GM18507 (cell line): ENCODE data around the gene SORCS3.

Source experiments
- DNase-seq: peaks from one replicate; pipeline ENCODE4 v3.0.0; 2011; ENCODE audit warnings: low read depth; ENCODE audit not compliant: insufficient read length; ENCODE audit errors: extremely low spot score
- FAIRE-seq: peaks from 2 replicates; lab custom pipeline; 2011; peaks lifted over from hg19 to GRCh38; lab: Jason Lieb, UNC

The SORCS3 gene

GRCh38 chr10:105189463-105189800 lies 548.3 kb downstream of the SORCS3 start:
- FAIRE-seq (no peak), DNase-seq (no peak)

DNA sequence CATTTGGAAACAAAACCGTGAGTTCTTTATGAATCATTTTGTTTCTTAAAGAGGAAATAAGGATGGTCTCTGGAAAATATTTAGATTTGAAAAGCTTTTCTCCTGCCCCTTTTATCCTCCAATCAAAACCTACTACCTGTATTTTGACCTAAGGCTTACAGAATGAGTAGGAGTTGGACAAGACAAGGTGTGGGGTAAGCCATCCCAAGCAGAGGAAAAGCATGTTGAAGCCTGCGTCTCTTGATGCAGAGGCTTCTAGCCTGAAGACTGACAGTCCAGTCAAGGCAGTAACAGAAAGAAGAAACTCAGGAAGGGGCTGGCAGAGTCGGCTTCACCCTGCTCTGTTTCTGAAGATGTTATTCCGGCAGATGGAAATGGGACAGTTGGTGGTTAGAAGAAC lies 551.1 kb downstream of the SORCS3 start:
- FAIRE-seq (no peak), DNase-seq (no peak)

DNA sequence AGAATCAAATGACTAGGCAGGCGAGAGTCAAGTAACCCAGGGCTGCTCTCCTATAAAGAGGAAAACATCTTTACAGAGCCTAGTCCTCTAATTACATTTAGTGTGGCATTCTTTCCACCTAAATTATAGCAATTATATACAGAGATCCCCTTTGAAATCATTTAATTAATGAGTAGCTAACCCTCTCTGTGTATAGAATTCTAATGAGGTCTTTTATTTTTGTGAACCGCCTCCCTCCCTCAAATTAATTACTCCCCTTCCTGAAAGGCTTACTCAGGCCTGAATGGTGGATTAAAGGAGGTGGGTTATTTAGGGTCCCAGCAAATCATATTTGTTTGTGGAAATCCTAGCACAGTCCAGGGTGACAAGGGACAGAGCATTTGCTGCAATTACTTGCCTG lies 551.8 kb downstream of the SORCS3 start:
- FAIRE-seq (no peak), DNase-seq (no peak)

- FAIRE-seq (no peak), DNase-seq (no peak)
These were observed 554.7 kb downstream of the SORCS3 start for GRCh38 chr10:105195831-105196230.

DNA sequence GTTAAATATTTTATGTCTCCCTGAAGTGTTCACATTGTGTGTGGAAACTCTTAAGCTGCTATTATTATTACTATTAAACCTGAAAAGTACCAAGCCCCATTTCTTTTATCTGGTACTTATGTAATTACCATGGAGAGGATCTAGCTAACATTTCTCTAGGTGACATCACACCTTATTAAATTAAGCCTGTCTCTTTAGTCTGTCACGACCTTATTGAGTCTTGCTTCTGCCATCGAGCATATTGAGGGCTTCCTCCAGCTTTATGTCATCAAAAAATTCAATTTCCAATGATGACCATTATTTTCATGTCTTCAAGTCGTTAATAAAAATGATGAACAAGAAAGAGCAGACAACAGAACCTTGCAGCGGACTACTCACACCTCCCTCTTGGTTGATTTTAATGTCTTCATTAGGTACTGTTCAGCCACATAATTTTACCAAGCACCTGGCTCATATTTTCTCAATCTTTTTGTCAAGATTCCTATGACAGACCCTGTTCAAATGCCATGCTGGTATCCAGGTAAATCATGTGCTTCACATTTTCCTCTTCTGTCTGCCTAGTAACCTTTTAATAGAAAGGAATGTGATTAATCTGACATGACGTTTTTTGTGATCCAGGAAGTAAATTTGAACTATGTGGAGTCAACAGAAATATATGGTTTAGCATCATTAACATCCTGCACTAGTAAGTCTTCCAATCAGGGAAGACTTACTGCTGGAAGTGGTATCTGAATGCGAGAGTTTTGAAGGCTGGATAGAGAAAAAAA lies 556.7 kb downstream of the SORCS3 start:
- DNase-seq, result no peak
- FAIRE-seq, result no peak

DNA sequence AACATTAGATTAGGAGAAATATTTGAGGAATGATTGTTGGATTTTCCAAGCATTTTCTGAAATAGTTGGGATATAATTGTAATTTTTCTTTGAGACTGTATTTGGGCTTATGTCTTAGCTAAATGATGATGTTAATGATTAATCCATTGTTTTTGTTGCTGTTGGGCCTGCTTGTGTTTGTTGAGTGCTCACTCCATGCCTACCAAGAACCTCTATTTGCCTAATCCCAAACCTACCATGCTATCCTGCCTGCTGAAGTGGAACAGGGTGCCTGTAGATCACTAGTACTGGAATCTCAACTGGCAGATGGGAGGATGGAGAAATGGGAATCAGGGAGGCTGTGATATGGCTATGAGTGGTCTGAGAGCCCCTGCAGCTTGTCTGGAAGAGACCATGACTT lies 565.5 kb downstream of the SORCS3 start:
- FAIRE-seq, result no peak

DNA sequence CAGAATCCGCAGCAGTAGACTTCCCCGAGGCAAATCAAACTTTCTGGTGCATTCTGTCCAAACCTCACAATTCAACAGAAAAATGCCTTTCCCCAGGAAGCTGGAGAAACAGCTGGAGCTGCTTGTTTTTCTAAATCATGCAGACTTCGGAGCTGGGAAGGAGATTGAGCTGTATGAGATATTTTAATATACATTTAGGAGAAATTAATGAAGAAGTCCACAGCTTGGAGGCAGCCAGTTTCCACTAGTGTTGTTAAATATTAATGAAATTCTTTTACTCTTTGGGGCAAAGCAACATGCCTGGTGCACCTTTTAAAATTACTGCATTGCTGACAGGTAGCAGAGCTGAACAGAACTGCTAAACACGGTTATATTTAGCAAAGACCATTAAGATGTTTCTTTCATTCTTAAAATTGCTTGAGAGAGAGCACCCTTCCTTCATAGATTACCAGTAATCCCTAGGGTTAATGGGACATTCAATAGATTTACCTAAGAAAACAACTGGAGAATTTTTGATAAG lies 566.4 kb downstream of the SORCS3 start:
- FAIRE-seq, result no peak
- DNase-seq, result no peak

More for the DNA sequence above, 565.5 kb downstream of the SORCS3 start:
- DNase-seq, result no peak

DNA sequence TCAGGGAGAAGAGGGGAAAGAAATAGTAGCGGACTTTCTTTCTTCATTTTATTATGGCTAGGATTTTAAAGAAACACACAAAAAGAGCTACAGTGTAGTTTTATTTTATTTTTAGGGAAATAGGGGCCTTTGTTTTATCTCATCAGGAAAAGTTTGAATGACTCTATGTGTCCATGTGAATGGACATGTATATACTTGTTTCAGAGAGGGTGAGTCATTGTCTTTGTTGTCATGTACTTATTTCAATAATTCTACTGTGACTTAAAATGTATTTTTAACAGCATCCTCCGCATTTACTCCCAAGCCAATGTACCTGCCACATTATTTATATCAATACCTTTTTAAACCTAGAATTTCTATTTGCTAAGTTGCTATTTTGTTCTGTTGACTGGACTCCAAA lies 569.5 kb downstream of the SORCS3 start:
- no peak for FAIRE-seq
- DNase-seq, result no peak

GRCh38 chr10:105237685-105238084 lies 596.6 kb downstream of the SORCS3 start:
- DNase-seq, result no peak
- FAIRE-seq, result no peak

DNA sequence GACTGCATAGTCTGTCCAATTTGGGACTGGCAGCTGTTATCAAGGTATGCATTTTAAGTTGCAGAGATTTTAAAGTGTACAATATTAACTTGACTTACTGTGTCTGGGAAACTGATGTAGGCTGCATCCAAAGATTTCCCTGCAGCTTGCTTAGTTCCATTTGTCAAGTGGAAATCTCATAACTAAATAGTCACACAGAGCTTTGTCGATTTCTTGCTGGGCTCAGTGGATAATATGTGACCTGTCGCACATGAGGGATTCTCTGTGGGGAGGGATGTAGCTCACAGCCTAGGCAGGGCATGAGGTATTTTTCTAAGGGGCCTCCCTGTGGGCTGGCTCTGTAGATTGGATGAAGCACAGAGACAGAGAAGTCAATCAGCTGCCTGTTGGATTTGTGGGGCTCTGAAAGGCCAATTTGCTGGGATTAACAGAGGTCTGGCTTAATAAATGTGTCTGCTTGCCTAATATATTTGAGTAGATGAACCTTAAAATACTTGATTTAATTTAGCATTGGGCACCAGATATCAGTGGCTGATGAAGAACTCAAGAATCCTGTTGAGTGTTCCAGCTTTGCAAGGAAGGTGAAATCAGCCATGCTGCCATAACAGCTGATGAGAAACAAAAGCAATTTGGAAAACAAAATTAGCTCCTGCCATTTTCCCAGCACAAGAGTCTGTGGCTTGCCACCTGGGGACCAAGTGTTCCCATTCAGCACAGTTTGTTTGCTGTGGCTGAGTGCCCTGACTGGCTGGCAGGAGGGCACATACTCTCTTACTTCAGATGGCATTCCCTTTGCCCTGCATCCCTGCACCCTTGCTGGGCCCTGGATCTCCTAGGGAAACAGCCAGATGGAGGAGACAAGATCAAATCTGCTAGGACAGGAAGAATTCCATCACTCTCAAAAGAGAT lies 598.5 kb downstream of the SORCS3 start:
- DNase-seq, result no peak
- no peak for FAIRE-seq

- DNase-seq (no peak), FAIRE-seq (no peak)
These were observed 600.2 kb downstream of the SORCS3 start for GRCh38 chr10:105241254-105241653.

- FAIRE-seq, result no peak
- DNase-seq, result no peak
These were observed 602.3 kb downstream of the SORCS3 start for GRCh38 chr10:105243381-105243780.

- no peak for FAIRE-seq
- no peak for DNase-seq
These were observed 602.7 kb downstream of the SORCS3 start for GRCh38 chr10:105243825-105244224.

DNA sequence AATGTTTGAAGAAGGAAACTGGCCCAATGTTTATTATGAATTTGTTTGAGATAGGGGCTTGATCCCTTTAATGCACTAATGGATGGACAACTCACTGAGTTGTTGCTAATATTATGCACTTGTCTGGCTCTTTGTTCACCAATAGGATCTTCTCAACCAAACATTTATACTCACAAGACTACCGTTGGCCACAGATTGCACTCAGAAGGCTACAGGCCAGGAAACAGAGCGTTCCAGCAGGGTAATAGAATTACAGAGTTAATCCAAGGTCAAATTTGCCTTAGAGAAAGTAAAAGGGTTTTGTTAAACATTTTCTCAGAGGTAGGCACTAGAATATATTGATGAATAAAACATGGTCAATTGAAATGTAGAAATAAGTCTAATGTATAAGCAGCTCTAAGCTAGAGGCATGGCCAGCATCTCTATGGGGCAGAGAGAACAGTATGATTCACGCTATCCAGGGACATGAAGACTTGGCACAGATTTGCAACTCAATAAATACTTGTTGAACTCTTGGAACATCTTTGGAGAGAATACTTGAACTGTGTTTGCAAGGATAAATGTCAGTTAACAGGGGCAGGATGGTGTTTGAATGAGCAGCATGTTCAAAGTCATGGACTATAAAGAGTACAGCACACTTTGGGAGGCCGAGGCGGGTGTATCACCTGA lies 606.9 kb downstream of the SORCS3 start:
- FAIRE-seq (no peak), DNase-seq (no peak)

DNA sequence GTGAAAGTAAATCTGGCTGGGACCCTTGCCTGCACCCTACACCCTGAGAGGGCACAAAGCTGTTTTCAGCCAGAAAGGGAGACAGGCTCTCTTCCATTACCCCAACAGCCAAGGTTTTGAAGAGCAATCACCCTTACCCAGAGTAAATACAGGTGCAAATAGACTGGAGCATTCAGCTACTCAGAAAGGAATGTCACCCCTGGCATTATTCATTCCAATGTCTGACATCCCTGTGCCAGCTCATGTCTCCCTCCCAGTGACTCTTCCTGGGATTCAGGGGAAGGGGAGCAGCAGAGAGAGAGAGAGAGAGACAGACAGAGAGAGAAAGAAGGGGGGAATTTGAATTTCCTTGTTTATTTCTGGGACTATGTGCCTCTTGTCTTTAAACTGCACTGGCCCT lies 611.8 kb downstream of the SORCS3 start:
- FAIRE-seq (no peak), DNase-seq (no peak)

DNA sequence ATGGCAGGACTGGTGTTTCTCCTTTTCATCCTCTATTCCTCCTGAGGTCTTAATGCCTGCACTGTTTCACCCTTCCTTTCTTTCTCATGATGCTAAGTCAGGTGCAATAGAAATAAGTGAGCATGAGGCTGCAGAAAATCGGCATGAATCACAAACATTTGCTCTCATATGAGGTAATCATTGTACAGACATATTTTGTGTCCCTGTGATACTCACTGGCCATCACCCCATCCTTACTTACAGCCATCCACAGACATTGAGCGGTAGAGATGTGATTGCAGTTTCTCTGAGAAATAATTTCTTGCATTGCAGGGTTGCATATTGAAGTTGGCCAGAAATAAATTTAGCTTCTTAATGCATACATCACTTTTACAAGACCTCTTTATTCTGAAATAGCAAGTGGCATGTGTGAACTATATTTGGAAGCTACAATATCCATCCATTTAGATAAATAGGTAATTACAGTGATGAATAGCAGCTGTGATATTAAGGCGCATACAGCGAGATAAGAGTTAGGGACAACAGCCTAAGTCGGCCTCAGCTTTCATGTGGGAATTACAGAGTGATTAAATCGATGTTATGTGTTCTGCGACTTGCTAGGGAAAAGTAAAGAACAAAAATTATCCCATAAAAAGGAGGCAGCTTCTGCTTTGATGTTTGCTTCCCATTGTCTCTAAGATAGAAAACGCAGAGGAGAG lies 612.6 kb downstream of the SORCS3 start:
- DNase-seq, result no peak

GRCh38 chr10:105258036-105258673 lies 617.1 kb downstream of the SORCS3 start:
- DNase-seq (no peak), FAIRE-seq (no peak)

More for the DNA sequence above, 612.6 kb downstream of the SORCS3 start:
- FAIRE-seq, result no peak

DNA sequence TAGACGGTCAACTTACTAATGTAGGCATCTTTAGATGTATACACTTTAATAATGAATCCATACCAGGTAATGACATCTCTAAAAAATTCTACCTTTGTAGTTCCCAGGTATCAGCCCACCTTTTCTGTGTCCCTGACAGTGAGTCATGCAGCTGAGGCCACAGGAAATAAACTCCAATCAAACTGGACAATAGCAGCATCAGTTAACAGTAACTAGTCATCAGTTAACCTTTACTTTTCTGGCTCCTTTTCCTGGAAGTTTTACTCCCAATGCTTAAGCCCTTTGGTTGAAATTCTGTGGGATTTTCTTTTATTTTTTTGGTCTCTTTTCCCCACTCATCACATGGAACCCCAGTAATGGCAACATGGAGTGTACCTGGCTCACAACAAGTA lies 617.6 kb downstream of the SORCS3 start:
- FAIRE-seq (no peak), DNase-seq (no peak)

DNA sequence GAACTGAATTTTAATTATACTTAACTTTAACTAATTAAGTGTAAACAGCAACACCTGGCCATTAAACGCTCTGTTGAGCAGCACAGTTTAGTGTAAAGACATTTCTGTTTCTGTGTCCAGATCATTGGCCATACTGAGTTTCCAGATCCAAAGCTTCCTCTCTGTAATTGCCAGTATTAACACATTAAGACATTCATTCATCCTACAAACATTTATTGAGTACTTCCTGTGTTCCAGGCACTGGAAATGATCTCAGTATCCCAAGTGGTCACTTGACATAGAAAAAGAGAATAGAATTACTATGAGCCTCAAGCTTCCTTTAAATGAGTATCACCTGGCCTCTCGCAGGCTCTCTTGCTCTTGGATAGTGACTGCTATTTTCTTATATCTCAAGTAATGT lies 618.1 kb downstream of the SORCS3 start:
- FAIRE-seq (no peak), DNase-seq (no peak)
